Epithelial cell of proximal tubule (primary cell): ENCODE measurements around the gene MCFD2. TPM values are rescaled to one million over a fixed set of nuclear protein-coding genes. Genes with fewer than 3 reads are reported as not detected.
"Not testable (repeated sequence)": the region's sequence is repeated elsewhere in the genome, so short reads cannot be mapped to it uniquely, and the experiment has no call there.

ENCODE experiments used
- DNase-seq: peaks from one replicate; pipeline ENCODE4 v3.0.0-alpha.2; 2011; ENCODE audit warnings: low read depth
- H3K4me3 ChIP-seq: 2 replicates; pipeline ENCODE4 v1.5.1; 2011; ENCODE audit warnings: low read depth, mild to moderate bottlenecking, low read length
- total RNA-seq: library from RNA; depleted of rRNA; stranded (reverse); fragments of >200 nt; gene quantifications from 2 replicates; pipeline ENCODE4 v1.2.3, GENCODE V29; 2015
- TF ChIP-seq, protein P1 (sequence below): conservative IDR thresholded peaks from 2 replicates; pipeline ENCODE4 v1.5.1; 2012; ENCODE audit warnings: low read depth, mild to moderate bottlenecking, low read length

MCFD2 gene
- total RNA-seq, 1 donor from 2014 or later, result 36.3 TPM

DNA sequence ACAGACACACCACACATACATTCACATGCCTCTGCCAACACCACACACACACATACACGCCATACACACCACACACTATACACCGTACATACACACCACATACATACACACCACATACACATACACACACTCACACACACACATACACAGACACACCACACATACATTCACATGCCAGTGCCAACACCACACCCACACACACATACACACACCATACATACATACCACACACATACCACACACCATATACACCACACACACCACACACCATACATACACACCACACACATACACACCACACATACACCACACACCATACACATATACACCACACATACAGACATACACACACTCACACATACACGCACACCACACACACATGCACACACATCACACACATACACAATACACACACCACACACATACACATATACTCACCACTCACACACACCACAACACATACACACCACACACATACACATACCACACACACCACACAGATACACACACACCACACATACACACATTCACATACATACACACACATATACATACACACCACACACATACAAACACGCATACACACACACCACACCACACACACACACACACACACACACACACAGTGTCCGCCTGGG is 37.2 kb downstream of the MCFD2 start:
- no peak overlapping the region for H3K4me3 ChIP-seq
- no peak for DNase-seq
- TF ChIP-seq, protein P1, sequence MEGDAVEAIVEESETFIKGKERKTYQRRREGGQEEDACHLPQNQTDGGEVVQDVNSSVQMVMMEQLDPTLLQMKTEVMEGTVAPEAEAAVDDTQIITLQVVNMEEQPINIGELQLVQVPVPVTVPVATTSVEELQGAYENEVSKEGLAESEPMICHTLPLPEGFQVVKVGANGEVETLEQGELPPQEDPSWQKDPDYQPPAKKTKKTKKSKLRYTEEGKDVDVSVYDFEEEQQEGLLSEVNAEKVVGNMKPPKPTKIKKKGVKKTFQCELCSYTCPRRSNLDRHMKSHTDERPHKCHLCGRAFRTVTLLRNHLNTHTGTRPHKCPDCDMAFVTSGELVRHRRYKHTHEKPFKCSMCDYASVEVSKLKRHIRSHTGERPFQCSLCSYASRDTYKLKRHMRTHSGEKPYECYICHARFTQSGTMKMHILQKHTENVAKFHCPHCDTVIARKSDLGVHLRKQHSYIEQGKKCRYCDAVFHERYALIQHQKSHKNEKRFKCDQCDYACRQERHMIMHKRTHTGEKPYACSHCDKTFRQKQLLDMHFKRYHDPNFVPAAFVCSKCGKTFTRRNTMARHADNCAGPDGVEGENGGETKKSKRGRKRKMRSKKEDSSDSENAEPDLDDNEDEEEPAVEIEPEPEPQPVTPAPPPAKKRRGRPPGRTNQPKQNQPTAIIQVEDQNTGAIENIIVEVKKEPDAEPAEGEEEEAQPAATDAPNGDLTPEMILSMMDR, result no peak

DNA sequence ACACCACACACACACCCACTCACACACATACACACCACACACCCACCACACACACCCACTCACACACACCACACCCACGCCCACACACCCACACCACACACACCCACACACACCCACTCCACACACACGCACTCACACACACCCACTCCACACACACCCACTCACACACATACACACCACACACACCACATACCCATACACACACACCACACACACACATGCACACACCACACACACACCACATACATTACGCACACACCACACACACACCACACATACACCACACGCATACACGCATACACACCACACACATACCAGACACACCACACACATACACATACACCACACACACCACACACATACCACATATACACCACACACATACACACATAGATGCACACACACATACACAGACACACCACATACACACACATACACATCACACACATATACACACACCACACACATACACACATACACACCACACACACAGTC is 37.9 kb downstream of the MCFD2 start:
- H3K4me3 ChIP-seq, result no peak overlapping the region
- TF ChIP-seq, protein P1, result no peak
- DNase-seq, result no peak

DNA sequence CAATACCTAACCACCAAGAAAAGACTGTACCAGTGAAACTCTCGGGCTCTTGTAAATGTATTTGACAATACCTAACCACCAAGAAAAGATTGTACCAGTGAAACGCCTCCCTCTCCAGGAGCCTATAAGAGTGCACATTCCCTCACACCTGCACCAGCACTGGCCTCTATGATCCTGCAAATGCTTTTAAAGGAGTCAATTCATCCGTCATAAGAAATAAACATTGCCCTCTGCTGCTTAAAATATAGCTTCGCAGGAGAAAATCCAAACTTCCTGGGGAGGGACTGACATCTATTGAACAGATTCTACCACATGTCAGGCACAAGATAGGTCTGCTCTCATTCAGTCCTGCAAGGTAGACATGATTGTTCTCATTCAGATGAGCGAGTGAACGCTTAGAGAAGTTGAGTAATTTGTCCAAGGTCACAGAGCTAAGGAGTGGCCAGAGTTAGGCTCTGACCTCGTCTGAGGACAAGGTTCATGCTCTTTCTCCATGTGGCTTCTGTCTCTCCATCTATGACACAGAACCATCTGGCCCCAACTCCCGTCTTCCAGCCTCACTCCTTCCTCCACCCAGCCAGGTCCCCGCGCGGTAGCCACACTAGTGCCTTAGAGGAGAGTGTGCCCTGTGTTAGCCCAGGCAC is 38.7 kb downstream of the MCFD2 start:
- no peak overlapping the region for H3K4me3 ChIP-seq
- DNase-seq, result peak; percentile 49
- TF ChIP-seq, protein P1, result peak; percentile 63

DNA sequence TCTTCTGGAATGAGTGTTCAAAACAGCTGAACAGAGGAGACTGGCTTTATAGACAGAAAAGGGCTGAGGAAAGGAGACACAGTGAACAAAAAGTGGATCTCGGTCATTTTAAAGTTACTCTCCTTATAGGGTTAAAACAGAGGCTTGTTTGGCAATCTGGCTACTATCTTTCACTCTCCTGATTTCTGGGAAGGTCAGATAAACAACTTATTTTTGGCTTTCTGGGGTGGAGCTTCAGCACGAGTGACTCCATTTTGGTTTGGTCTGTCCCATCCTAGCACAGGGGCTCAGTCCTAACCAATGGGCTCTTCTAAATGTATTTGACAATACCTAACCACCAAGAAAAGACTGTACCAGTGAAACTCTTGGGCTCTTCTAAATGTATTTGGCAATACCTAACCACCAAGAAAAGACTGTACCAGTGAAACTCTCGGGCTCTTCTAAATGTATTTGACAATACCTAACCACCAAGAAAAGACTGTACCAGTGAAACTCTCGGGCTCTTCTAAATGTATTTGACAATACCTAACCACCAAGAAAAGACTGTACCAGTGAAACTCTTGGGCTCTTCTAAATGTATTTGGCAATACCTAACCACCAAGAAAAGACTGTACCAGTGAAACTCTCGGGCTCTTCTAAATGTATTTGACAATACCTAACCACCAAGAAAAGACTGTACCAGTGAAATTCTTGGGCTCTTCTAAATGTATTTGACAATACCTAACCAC is 39.5 kb downstream of the MCFD2 start:
- DNase-seq, H3K4me3 ChIP-seq: not testable (repeated sequence)

DNA sequence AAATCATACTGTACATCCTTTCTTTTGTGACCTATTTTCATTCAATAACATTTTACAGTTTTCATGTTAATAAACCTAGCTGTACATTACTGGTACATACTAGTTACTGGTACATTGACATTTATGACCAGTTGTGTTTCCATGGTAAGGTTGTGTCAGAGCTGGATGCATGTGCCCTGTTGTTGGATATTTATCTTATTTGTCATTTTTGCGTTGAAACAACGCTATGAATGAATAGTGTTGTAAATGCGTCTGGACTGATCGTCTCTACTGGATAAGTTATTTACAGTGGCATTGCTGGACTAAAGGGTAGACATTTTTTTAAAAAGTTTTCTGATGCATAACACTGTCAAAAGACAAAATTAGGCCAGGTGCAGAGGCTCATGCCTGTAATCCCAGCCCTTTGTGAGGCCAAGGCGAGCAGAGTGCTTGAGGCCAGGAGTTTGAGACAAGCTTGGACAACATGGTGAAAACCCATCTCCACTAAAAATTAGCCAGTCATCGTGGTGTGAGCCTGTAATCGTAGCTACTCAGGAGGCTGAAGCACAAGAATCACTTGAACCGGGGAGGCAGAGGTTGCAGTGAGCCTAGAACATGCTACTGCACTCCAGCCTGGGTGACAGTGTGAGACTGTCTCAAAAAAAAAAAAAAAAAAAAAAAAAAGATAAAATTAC is 40.2 kb downstream of the MCFD2 start:
- TF ChIP-seq, protein P1, result no peak
- no peak for DNase-seq

DNA sequence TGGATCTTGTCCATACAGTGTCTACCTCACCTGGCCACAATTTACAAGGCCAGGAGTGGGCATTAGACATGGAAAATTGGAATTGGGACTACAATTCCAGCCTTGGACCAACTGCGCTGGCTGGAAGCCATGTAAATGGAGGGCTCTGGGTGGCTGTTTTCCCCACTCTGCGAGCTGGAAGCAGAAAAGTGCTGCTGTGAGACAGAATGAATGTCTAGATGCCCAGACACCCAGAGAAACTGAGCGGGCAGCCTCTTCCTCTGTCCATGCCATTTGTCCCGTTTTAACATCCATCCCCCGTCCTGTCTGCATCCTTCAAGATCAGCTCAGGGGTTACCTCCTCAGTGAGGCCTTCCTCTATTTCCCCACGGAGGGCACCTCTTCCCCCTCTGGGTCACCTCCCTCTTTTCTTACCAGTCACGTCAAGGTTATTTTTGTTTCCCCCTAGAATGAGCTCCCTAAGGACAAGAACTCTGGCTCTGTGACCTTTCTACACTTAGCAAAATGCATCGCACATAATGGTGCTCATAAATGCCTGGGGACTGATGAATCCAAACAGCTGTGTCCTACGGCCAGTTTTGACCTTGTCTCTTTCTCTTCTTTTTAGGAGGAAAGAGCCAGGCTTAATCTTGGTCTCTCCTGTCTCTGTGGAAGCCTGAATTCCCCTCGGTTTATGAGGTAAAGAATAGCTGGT is 41.2 kb downstream of the MCFD2 start:
- TF ChIP-seq, protein P1, result no peak
- DNase-seq, result no peak
- H3K4me3 ChIP-seq, result no peak overlapping the region

More for the DNA sequence above, 40.2 kb downstream of the MCFD2 start:
- H3K4me3 ChIP-seq, result no peak overlapping the region
